Activated CD4-positive, alpha-beta T cell treated with anti-CD3 and anti-CD28 coated beads, Interleukin-2, amount 10 ng/mL, durations not matched to agents 24 days and 14 days (primary cell): ENCODE measurements around the gene ADH1A. TPM values are rescaled to one million over a fixed set of nuclear protein-coding genes. Genes with fewer than 3 reads are reported as not detected.
"Not testable (repeated sequence)": the region's sequence is repeated elsewhere in the genome, so short reads cannot be mapped to it uniquely, and the experiment has no call there.

ENCODE experiments used
- DNase-seq: peaks from one replicate; pipeline ENCODE4 v3.0.0; 2022
- H3K27ac Mint-ChIP-seq: one replicate; pipeline ENCODE4 v1.8.0; 2022; ENCODE audit warnings: mild to moderate bottlenecking, mixed read lengths
- H3K27me3 Mint-ChIP-seq: one replicate; pipeline ENCODE4 v1.8.0; 2022; ENCODE audit warnings: mixed read lengths
- H3K36me3 Mint-ChIP-seq: one replicate; pipeline ENCODE4 v1.8.0; 2022; ENCODE audit warnings: low read depth, mild to moderate bottlenecking, mixed read lengths
- H3K4me1 Mint-ChIP-seq: one replicate; pipeline ENCODE4 v1.8.0; 2021; ENCODE audit warnings: mixed read lengths
- H3K4me3 Mint-ChIP-seq: one replicate; pipeline ENCODE4 v1.8.0; 2022; ENCODE audit warnings: mild to moderate bottlenecking, moderate library complexity, mixed read lengths
- H3K9me3 Mint-ChIP-seq: one replicate; pipeline ENCODE4 v1.8.0; 2021; ENCODE audit warnings: mixed read lengths
- intact Hi-C: fragments of 100-400 bp; cut with micrococcal nuclease; formaldehyde crosslinking; loops from one replicate; pipeline ENCODE4 v1.15.1; 2023
- total RNA-seq: library from RNA; stranded (reverse); gene quantifications from 2 replicates; pipeline ENCODE4 v1.2.3, GENCODE V29; 2022

Gene ADH1A
- total RNA-seq, 1 donor from 2014 or later, result not detected

- Mint-ChIP-seq H3K27ac (no peak overlapping the region), H3K4me1 (no peaks in the 10 kb centered on the region), H3K9me3 (peaks cover 16% of the 10 kb centered on the region), H3K27me3 (no peaks in the 10 kb centered on the region), H3K36me3 (no peaks in the 10 kb centered on the region), H3K4me3 (no peak overlapping the region)
- intact Hi-C loops, result no loop called here
- DNase-seq, result no peak
These were observed 42.1 kb downstream of the ADH1A start for GRCh38 chr4:99248714-99249113.

GRCh38 chr4:99235955-99236354 is 54.8 kb downstream of the ADH1A start:
- Mint-ChIP-seq H3K4me3 (no peak overlapping the region), H3K27ac (no peak overlapping the region), H3K9me3 (peaks cover 4% of the 10 kb centered on the region), H3K36me3 (no peaks in the 10 kb centered on the region), H3K4me1 (no peaks in the 10 kb centered on the region), H3K27me3 (no peaks in the 10 kb centered on the region)
- no peak for DNase-seq
- intact Hi-C loops, result no loop called here

GRCh38 chr4:99234331-99235010 is 56.3 kb downstream of the ADH1A start:
- H3K36me3 Mint-ChIP-seq, result no peaks in the 10 kb centered on the region
- intact Hi-C loops, result no loop called here
- H3K27ac Mint-ChIP-seq, result no peak overlapping the region
- peaks cover 4% of the 10 kb centered on the region for H3K9me3 Mint-ChIP-seq
- DNase-seq, result no peak
- H3K4me3 Mint-ChIP-seq, result no peak overlapping the region
- H3K27me3 Mint-ChIP-seq, result no peaks in the 10 kb centered on the region
- H3K4me1 Mint-ChIP-seq, result no peaks in the 10 kb centered on the region

GRCh38 chr4:99233397-99233796 is 57.4 kb downstream of the ADH1A start:
- H3K9me3 Mint-ChIP-seq, H3K4me3 Mint-ChIP-seq, H3K4me1 Mint-ChIP-seq, H3K27ac Mint-ChIP-seq, intact Hi-C loops, DNase-seq, H3K27me3 Mint-ChIP-seq, H3K36me3 Mint-ChIP-seq: not testable (repeated sequence)

- H3K36me3 Mint-ChIP-seq, intact Hi-C loops, H3K27ac Mint-ChIP-seq, H3K4me3 Mint-ChIP-seq, H3K27me3 Mint-ChIP-seq, H3K9me3 Mint-ChIP-seq, H3K4me1 Mint-ChIP-seq, DNase-seq: not testable (repeated sequence)
These were observed 62.1 kb downstream of the ADH1A start for GRCh38 chr4:99228706-99229105.

- H3K27me3 Mint-ChIP-seq, H3K4me1 Mint-ChIP-seq, H3K9me3 Mint-ChIP-seq, H3K27ac Mint-ChIP-seq, DNase-seq, intact Hi-C loops, H3K4me3 Mint-ChIP-seq, H3K36me3 Mint-ChIP-seq: not testable (repeated sequence)
These were observed 63.1 kb downstream of the ADH1A start for GRCh38 chr4:99227646-99228045.

Other genes starting within 250 kb of the ADH1A start
- 82.6 and 85.3 TPM in 2 replicates for gene ADH5, start 202.2 kb downstream of the ADH1A start, total RNA-seq
- gene ADH4, start 146.7 kb downstream of the ADH1A start, total RNA-seq, result not detected in 2 replicates
- gene ADH6, start 71.7 kb downstream of the ADH1A start, total RNA-seq, result not detected in 2 replicates
- not detected in 2 replicates for gene ADH1B, start 30.4 kb upstream of the ADH1A start, total RNA-seq
- not detected in 2 replicates for gene ADH1C, start 61.8 kb upstream of the ADH1A start, total RNA-seq
- not detected in 2 replicates for gene ADH7, start 144.4 kb upstream of the ADH1A start, total RNA-seq
- gene C4orf17, start 220.0 kb upstream of the ADH1A start, total RNA-seq, result not detected in 2 replicates